ENCODE results near the gene VAV1. TPM values are rescaled to one million over a fixed set of nuclear protein-coding genes. Genes with fewer than 3 reads are reported as not detected.
"Not testable (repeated sequence)": the region's sequence is repeated elsewhere in the genome, so short reads cannot be mapped to it uniquely, and the experiment has no call there.

VAV1 gene
- total RNA-seq, 1 experiment from 2014 or later: not detected

- no peak for DNase-seq (ENCODE audit: low spot score)
Measured at GRCh38 chr19:6761053-6761676, 11.3 kb upstream of the VAV1 start.

GRCh38 chr19:6762253-6762797 is 10.2 kb upstream of the VAV1 start:
- not testable (repeated sequence) for DNase-seq (ENCODE audit: low spot score)

GRCh38 chr19:6765738-6766356 is 6.7 kb upstream of the VAV1 start:
- DNase-seq (ENCODE audit: low spot score): peak; percentile 62

GRCh38 chr19:6766357-6767080 is 6.0 kb upstream of the VAV1 start:
- no peak for DNase-seq (ENCODE audit: low spot score)

GRCh38 chr19:6767081-6767356 is 5.5 kb upstream of the VAV1 start:
- DNase-seq (ENCODE audit: low spot score): no peak

GRCh38 chr19:6767357-6768235 is 4.9 kb upstream of the VAV1 start, which contains the start of gene SH2D3A:
SH2D3A (minus strand) TSS chr19:6767435; CDS start chr19:6763748, 3,687 bp downstream.
- no peak for DNase-seq (ENCODE audit: low spot score)

- DNase-seq (ENCODE audit: low spot score): no peak
Measured at GRCh38 chr19:6768236-6768785, 4.2 kb upstream of the VAV1 start.

- DNase-seq (ENCODE audit: low spot score): no peak
Measured at GRCh38 chr19:6769006-6769619, 3.4 kb upstream of the VAV1 start.

- not testable (repeated sequence) for DNase-seq (ENCODE audit: low spot score)
Measured at GRCh38 chr19:6771648-6772027, 870 bp upstream of the VAV1 start.

- DNase-seq (ENCODE audit: low spot score): no peak
Measured at GRCh38 chr19:6772866-6773322, 386 bp downstream of the VAV1 start.

GRCh38 chr19:6773323-6773931 is 919 bp downstream of the VAV1 start:
- DNase-seq (ENCODE audit: low spot score): no peak

- no peak for DNase-seq (ENCODE audit: low spot score)
Measured at GRCh38 chr19:6774821-6775707, 2.6 kb downstream of the VAV1 start.

GRCh38 chr19:6776045-6776444 is 3.5 kb downstream of the VAV1 start:
- not testable (repeated sequence) for DNase-seq (ENCODE audit: low spot score)

- no peak for DNase-seq (ENCODE audit: low spot score)
Measured at GRCh38 chr19:6776999-6777398, 4.5 kb downstream of the VAV1 start.

GRCh38 chr19:6777434-6777833 is 4.9 kb downstream of the VAV1 start:
- no peak for DNase-seq (ENCODE audit: low spot score)

GRCh38 chr19:6778386-6778785 is 5.9 kb downstream of the VAV1 start:
- DNase-seq (ENCODE audit: low spot score): no peak

GRCh38 chr19:6779206-6779605 is 6.7 kb downstream of the VAV1 start:
- DNase-seq (ENCODE audit: low spot score): peak; percentile 84

GRCh38 chr19:6787393-6787792 is 14.9 kb downstream of the VAV1 start:
- no peak for DNase-seq (ENCODE audit: low spot score)

- DNase-seq (ENCODE audit: low spot score): no peak
Measured at GRCh38 chr19:6788896-6789295, 16.4 kb downstream of the VAV1 start.

Data from A172 (cell line).